Vagina (tissue), 2 donors: ENCODE measurements around the gene STX17. TPM values are rescaled to one million over a fixed set of nuclear protein-coding genes. Genes with fewer than 3 reads are reported as not detected.

Experiments
- DNase-seq, 2 donors: peaks; one replicate each; pipeline ENCODE4 v3.0.0-alpha.2; 2017; ENCODE audit errors: extremely low spot score in 2 of 2
- H3K27ac ChIP-seq: fragments of 200-600 bp; sonication (generic); one replicate; pipeline ENCODE4 v1.5.1; 2019
- H3K27me3 ChIP-seq: fragments of 200-600 bp; sonication (generic); one replicate; pipeline ENCODE4 v1.5.1; 2019
- H3K36me3 ChIP-seq, 2 donors: fragments of 200-600 bp; sonication (generic); one replicate each; pipeline ENCODE4 v1.5.1; 2017 to 2019
- H3K4me1 ChIP-seq: fragments of 200-600 bp; sonication (generic); one replicate; pipeline ENCODE4 v1.5.1; 2019
- H3K4me3 ChIP-seq, 2 donors: fragments of 200-600 bp; sonication (generic); 1 replicate in 1 of 2; 2 replicates in 1 of 2; pipeline ENCODE4 v1.5.1; 2016 to 2019
- H3K9me3 ChIP-seq: fragments of 200-600 bp; sonication (generic); one replicate; pipeline ENCODE4 v1.5.1; 2019
- CTCF ChIP-seq, 3 experiments: fragments of 450-650 bp in 2 of 3; fragments of 200-600 bp in 1 of 3; sonication (generic) in 1 of 3; IDR thresholded peaks; one replicate each; pipeline ENCODE4 v1.5.1; 2017 to 2019; ENCODE audit warnings: antibody characterized with exemption in 3 of 3, mild to moderate bottlenecking in 2 of 3, moderate library complexity in 2 of 3
- POLR2A ChIP-seq, 2 donors: fragments of 450-650 bp; IDR thresholded peaks; one replicate each; pipeline ENCODE4 v1.6.1; 2017; ENCODE audit warnings: antibody characterized with exemption in 2 of 2, mild to moderate bottlenecking in 2 of 2, moderate library complexity in 2 of 2
- POLR2AphosphoS5 ChIP-seq, 2 donors: sonication (generic); formaldehyde crosslinking; IDR thresholded peaks; one replicate each; pipeline ENCODE4 v1.9.0; 2017; ENCODE audit warnings: antibody characterized with exemption in 2 of 2, mild to moderate bottlenecking in 2 of 2, low read depth in 1 of 2; ENCODE audit not compliant: insufficient read depth in 1 of 2
- intact Hi-C: fragments of 100-400 bp; cut with DNase I; formaldehyde crosslinking; loops from one replicate; pipeline ENCODE4 v1.15.1; 2023
- total RNA-seq: library from RNA; depleted of rRNA; stranded (reverse); fragments of >200 nt; gene quantifications from one replicate; pipeline ENCODE4 v1.2.3, GENCODE V29; 2016

Gene STX17
- total RNA-seq, 1 donor from 2014 or later: 55.7 TPM

GRCh38 chr9:99948896-99949295, 42.4 kb downstream of the STX17 start:
- no peak for TF ChIP-seq POLR2A (IDR thresholded peaks at IDR 0.05)
- TF ChIP-seq CTCF (IDR thresholded peaks at IDR 0.05): no peak
- no peak for TF ChIP-seq POLR2AphosphoS5 (IDR thresholded peaks at IDR 0.05; ENCODE audit: insufficient read depth in 1 of 2, low read depth in 1 of 2)
- intact Hi-C loops: no loop called here
- H3K27ac ChIP-seq: no peak overlapping the region
- H3K9me3 ChIP-seq: no peaks in the 10 kb centered on the region
- H3K4me1 ChIP-seq: no peaks in the 10 kb centered on the region
- no peaks in the 10 kb centered on the region for H3K36me3 ChIP-seq
- H3K27me3 ChIP-seq: no peaks in the 10 kb centered on the region
- DNase-seq: no peak
- no peak overlapping the region for H3K4me3 ChIP-seq

- no peak for TF ChIP-seq CTCF (IDR thresholded peaks at IDR 0.05)
- TF ChIP-seq POLR2A (IDR thresholded peaks at IDR 0.05): no peak
- no peak for TF ChIP-seq POLR2AphosphoS5 (IDR thresholded peaks at IDR 0.05; ENCODE audit: insufficient read depth in 1 of 2, low read depth in 1 of 2)
- intact Hi-C loops: no loop called here
- Histone ChIP-seq H3K4me3 (no peak overlapping the region), H3K4me1 (no peaks in the 10 kb centered on the region), H3K27ac (no peak overlapping the region), H3K27me3 (no peaks in the 10 kb centered on the region), H3K36me3 (no peaks in the 10 kb centered on the region), H3K9me3 (no peaks in the 10 kb centered on the region)
- no peak for DNase-seq
Observed at GRCh38 chr9:99953861-99954507, 47.5 kb downstream of the STX17 start.

- Histone ChIP-seq H3K4me1 (no peaks in the 10 kb centered on the region), H3K4me3 (no peak overlapping the region), H3K27me3 (no peaks in the 10 kb centered on the region), H3K9me3 (no peaks in the 10 kb centered on the region), H3K36me3 (peaks cover 0 to 5% of the 10 kb centered on the region in 2 donors), H3K27ac (no peak overlapping the region)
- DNase-seq: no peak
- intact Hi-C loops: no loop called here
- TF ChIP-seq CTCF (IDR thresholded peaks at IDR 0.05) (no peak), POLR2A (IDR thresholded peaks at IDR 0.05) (no peak), POLR2AphosphoS5 (IDR thresholded peaks at IDR 0.05; ENCODE audit: insufficient read depth in 1 of 2, low read depth in 1 of 2) (no peak)
Observed at GRCh38 chr9:99954819-99955218, 48.4 kb downstream of the STX17 start.

- TF ChIP-seq CTCF (IDR thresholded peaks at IDR 0.05) (no peak), POLR2AphosphoS5 (IDR thresholded peaks at IDR 0.05; ENCODE audit: insufficient read depth in 1 of 2, low read depth in 1 of 2) (no peak), POLR2A (IDR thresholded peaks at IDR 0.05) (no peak)
- Histone ChIP-seq H3K27ac (no peak overlapping the region), H3K4me1 (no peaks in the 10 kb centered on the region), H3K4me3 (no peak overlapping the region), H3K27me3 (no peaks in the 10 kb centered on the region), H3K9me3 (no peaks in the 10 kb centered on the region), H3K36me3 (peaks cover 0 to 11% of the 10 kb centered on the region in 2 donors)
- intact Hi-C loops: no loop called here
- no peak for DNase-seq
Observed at GRCh38 chr9:99955606-99956005, 49.2 kb downstream of the STX17 start.

- peaks cover 0 to 21% of the 10 kb centered on the region in 2 donors for H3K36me3 ChIP-seq
Observed at GRCh38 chr9:99962680-99963261, 56.3 kb downstream of the STX17 start.

More at GRCh38 chr9:99962680-99963261, 56.3 kb downstream of the STX17 start:
- no peaks in the 10 kb centered on the region for H3K4me1 ChIP-seq
- no peak overlapping the region for H3K27ac ChIP-seq
- no peak for DNase-seq
- H3K27me3 ChIP-seq: no peaks in the 10 kb centered on the region
- no peak overlapping the region for H3K4me3 ChIP-seq
- no peaks in the 10 kb centered on the region for H3K9me3 ChIP-seq
- intact Hi-C loops: no loop called here
- TF ChIP-seq CTCF (IDR thresholded peaks at IDR 0.05) (no peak), POLR2AphosphoS5 (IDR thresholded peaks at IDR 0.05; ENCODE audit: insufficient read depth in 1 of 2, low read depth in 1 of 2) (no peak), POLR2A (IDR thresholded peaks at IDR 0.05) (no peak)
